Motor neuron (in vitro differentiated cells): ENCODE measurements around the gene GDF9. TPM values are rescaled to one million over a fixed set of nuclear protein-coding genes. Genes with fewer than 3 reads are reported as not detected.

Experiments used
- ATAC-seq, 8 experiments: fragments of 200-7000 bp; cut with Tn5 transposase; replicated peaks in 6 of 8; 2 replicates each; pipeline ENCODE4 v1.8.0; 2021; ENCODE audit warnings: mild to moderate bottlenecking in 8 of 8, moderate library complexity in 8 of 8
- H3K27ac ChIP-seq, 2 donors: fragments of 250-450 bp; sonication (Bioruptor Pico); 2 replicates each; pipeline ENCODE4 v1.9.0; 2021; ENCODE audit warnings: antibody characterized with exemption in 2 of 2, mild to moderate bottlenecking in 2 of 2, moderate library complexity in 1 of 2
- H3K4me1 ChIP-seq, 2 donors: fragments of 250-450 bp; sonication (Bioruptor Pico); replicated peaks in 1 of 2; 2 replicates each; pipeline ENCODE4 v1.6.1; 2021; ENCODE audit warnings: antibody characterized with exemption in 2 of 2, mild to moderate bottlenecking in 2 of 2, moderate library complexity in 1 of 2
- H3K4me3 ChIP-seq, 5 donors: fragments of 250-450 bp; sonication (Bioruptor Pico); 2 replicates each; pipeline ENCODE4 v1.9.0; 2021; ENCODE audit warnings: antibody characterized with exemption in 5 of 5, mild to moderate bottlenecking in 5 of 5, moderate library complexity in 4 of 5
- WGBS, 10 experiments: fragments of 450-650 bp; shearing (Covaris generic); methylation state at CpG; one replicate each; pipeline ENCODE4 v1.0.0; 2022; 5-methylcytosine and 5-hydroxymethylcytosine counted together
- in situ Hi-C, 9 experiments: fragments of 400-800 bp; cut with MboI; loops; one replicate each; pipeline ENCODE4 v1.15.0; 2021; ENCODE audit warnings: low sequenced_read_pairs in 9 of 9, low pct_unique_long_range_greater_than_20kb in 2 of 9; ENCODE audit not compliant: unreplicated experiment in 9 of 9
- total RNA-seq, 8 experiments: library from RNA; unstranded; fragments of 300-600 nt; gene quantifications; 2 replicates each; pipeline versions ENCODE4 v1.2.3 to v1.2.4, GENCODE V29; 2022

Gene GDF9
- total RNA-seq, 8 experiments from 2014 or later: 0.49 to 3.0 (median 1.1) TPM

- in situ Hi-C loops: loop anchor here in 1 of 9 experiments (25.0 kb wide), 1 partner anchor 159 kb away; the partner anchor contains the start of genes IL13 and IL4
- Histone ChIP-seq H3K4me1 (peaks cover 0 to 5% of the 10 kb centered on the region in 2 donors), H3K4me3 (no peak overlapping the region), H3K27ac (no peak overlapping the region)
- peak in 1 of 8 experiments; percentile 20 for ATAC-seq
- WGBS, 10 experiments: 60 to 83% methylated on average over 1 to 3 of the region's 3 CpGs; no CpG with 5 or more reads in 8 of the 10 experiments
Measured at GRCh38 chr5:132821350-132821749, 44.9 kb downstream of the GDF9 start.

- H3K4me1 ChIP-seq: no peaks in the 10 kb centered on the region
- 16 to 80% (median 52%) methylated on average over 1 to 9 of the region's 15 CpGs for WGBS, 10 experiments
- H3K4me3 ChIP-seq: no peak overlapping the region
- H3K27ac ChIP-seq: no peak overlapping the region
- peak; percentile 62 to 90 (median 76) for ATAC-seq
- in situ Hi-C loops: loop anchor here in 1 of 9 experiments (25.0 kb wide), 1 partner anchor 158 kb away; the partner anchor contains the start of genes IL13 and IL4
Measured at GRCh38 chr5:132820162-132820754, 46.0 kb downstream of the GDF9 start.

GRCh38 chr5:132819468-132819867, 46.8 kb downstream of the GDF9 start:
- ATAC-seq: no peak
- Histone ChIP-seq H3K4me3 (no peak overlapping the region), H3K4me1 (no peaks in the 10 kb centered on the region), H3K27ac (no peak overlapping the region)
- WGBS, 10 experiments: 38 to 96% (median 72%) methylated on average over 1 to 17 of the region's 26 CpGs; no CpG with 5 or more reads in 4 of the 10 experiments
- in situ Hi-C loops: loop anchor here in 1 of 9 experiments (25.0 kb wide), 1 partner anchor 157 kb away; the partner anchor contains the start of genes IL13 and IL4

- H3K4me3 ChIP-seq: no peak overlapping the region
- 0 to 40% (median 7%) methylated on average over 1 of the region's 1 CpG; no CpG with 5 or more reads in 4 of the 10 experiments for WGBS, 10 experiments
- in situ Hi-C loops: loop anchor here in 1 of 9 experiments (25.0 kb wide), 1 partner anchor 155 kb away; the partner anchor contains the start of genes IL13 and IL4
- no peak overlapping the region for H3K27ac ChIP-seq
- H3K4me1 ChIP-seq: no peaks in the 10 kb centered on the region
- ATAC-seq: no peak
Measured at GRCh38 chr5:132817011-132817410, 49.3 kb downstream of the GDF9 start.

- Histone ChIP-seq H3K4me1 (no peaks in the 10 kb centered on the region), H3K27ac (no peak overlapping the region), H3K4me3 (no peak overlapping the region)
- in situ Hi-C loops: loop anchor here in 1 of 9 experiments (25.0 kb wide), 1 partner anchor 154 kb away; the partner anchor contains the start of genes IL13 and IL4
- ATAC-seq: no peak
Measured at GRCh38 chr5:132816554-132816953, 49.7 kb downstream of the GDF9 start.

- Histone ChIP-seq H3K4me1 (no peaks in the 10 kb centered on the region), H3K4me3 (no peak overlapping the region), H3K27ac (no peak overlapping the region)
- ATAC-seq: no peak
- in situ Hi-C loops: loop anchor here in 1 of 9 experiments (25.0 kb wide), 1 partner anchor 154 kb away; the partner anchor contains the start of genes IL13 and IL4
- WGBS, 10 experiments: 55 to 100% (median 82%) methylated on average over 1 to 2 of the region's 2 CpGs
Measured at GRCh38 chr5:132816083-132816482, 50.2 kb downstream of the GDF9 start.

- ATAC-seq: no peak
- H3K4me1 ChIP-seq: no peaks in the 10 kb centered on the region
- WGBS, 10 experiments: 58 to 100% (median 90%) methylated on average over 1 of the region's 1 CpG; no CpG with 5 or more reads in 1 of the 10 experiments
- H3K4me3 ChIP-seq: no peak overlapping the region
- H3K27ac ChIP-seq: no peak overlapping the region
- in situ Hi-C loops: loop anchor here in 1 of 9 experiments (25.0 kb wide), 1 partner anchor 153 kb away; the partner anchor contains the start of genes IL13 and IL4
Measured at GRCh38 chr5:132815454-132815853, 50.8 kb downstream of the GDF9 start.

- H3K27ac ChIP-seq: no peak overlapping the region
- in situ Hi-C loops: loop anchor here in 1 of 9 experiments (25.0 kb wide), 1 partner anchor 152 kb away; the partner anchor contains the start of genes IL13 and IL4
- ATAC-seq: no peak
- no peaks in the 10 kb centered on the region for H3K4me1 ChIP-seq
- no peak overlapping the region for H3K4me3 ChIP-seq
- WGBS, 10 experiments: 80 to 100% (median 95%) methylated on average over 1 to 19 of the region's 81 CpGs; no CpG with 5 or more reads in 4 of the 10 experiments
Measured at GRCh38 chr5:132814503-132815294, 51.6 kb downstream of the GDF9 start.

- ATAC-seq: peak; percentile 20 to 87 (median 78)
- peak overlapping the region; percentile 37 to 46 (median 41) for H3K4me3 ChIP-seq
- in situ Hi-C loops: loop anchor here in 1 of 9 experiments (25.0 kb wide), 1 partner anchor 152 kb away; the partner anchor contains the start of genes IL13 and IL4
- no peaks in the 10 kb centered on the region for H3K4me1 ChIP-seq
- 0 to 47% (median 13%) methylated on average over 2 to 17 of the region's 110 CpGs; no CpG with 5 or more reads in 6 of the 10 experiments for WGBS, 10 experiments
- H3K27ac ChIP-seq: no peak overlapping the region
Measured at GRCh38 chr5:132813599-132814502, 52.4 kb downstream of the GDF9 start.

- peak in 6 of 8 experiments; percentile 43 to 85 (median 81) for ATAC-seq
- 0 to 43% (median 11%) methylated on average over 1 to 24 of the region's 68 CpGs for WGBS, 10 experiments
- H3K4me1 ChIP-seq: no peaks in the 10 kb centered on the region
- H3K27ac ChIP-seq: no peak within 1 kb of the TSS
- in situ Hi-C loops: loop anchor here in 1 of 9 experiments (25.0 kb wide), 1 partner anchor 151 kb away; the partner anchor contains the start of genes IL13 and IL4
- peak within 1 kb of the TSS; percentile 37 to 46 (median 41) for H3K4me3 ChIP-seq
Measured at GRCh38 chr5:132812781-132813598, 53.3 kb downstream of the GDF9 start, which contains the start of gene SOWAHA. Gene SOWAHA, plus strand, starts transcription at chr5:132813302. Its CDS starts 320 bp downstream, at chr5:132813622.

- WGBS, 10 experiments: 33 to 86% (median 60%) methylated on average over 2 to 16 of the region's 18 CpGs
- Histone ChIP-seq H3K4me3 (peak overlapping the region in 1 of 5 donors; percentile 46), H3K4me1 (no peaks in the 10 kb centered on the region), H3K27ac (no peak overlapping the region)
- in situ Hi-C loops: loop anchor here in 1 of 9 experiments (25.0 kb wide), 1 partner anchor 150 kb away; the partner anchor contains the start of genes IL13 and IL4
- ATAC-seq: no peak
Measured at GRCh38 chr5:132812123-132812765, 54.0 kb downstream of the GDF9 start.
